ENCODE data around the gene TXNDC17. TPM values are rescaled to one million over a fixed set of nuclear protein-coding genes. Genes with fewer than 3 reads are reported as not detected.
A peak's percentile ranks its signal among the peaks of the same experiment; 100 is the strongest.
"Not testable (repeated sequence)": the region's sequence is repeated elsewhere in the genome, so short reads cannot be mapped to it uniquely, and the experiment has no call there.

The TXNDC17 gene
- total and polyA plus RNA-seq, 4 donors: 28.0 to 149 (median 69.2) TPM

DNA sequence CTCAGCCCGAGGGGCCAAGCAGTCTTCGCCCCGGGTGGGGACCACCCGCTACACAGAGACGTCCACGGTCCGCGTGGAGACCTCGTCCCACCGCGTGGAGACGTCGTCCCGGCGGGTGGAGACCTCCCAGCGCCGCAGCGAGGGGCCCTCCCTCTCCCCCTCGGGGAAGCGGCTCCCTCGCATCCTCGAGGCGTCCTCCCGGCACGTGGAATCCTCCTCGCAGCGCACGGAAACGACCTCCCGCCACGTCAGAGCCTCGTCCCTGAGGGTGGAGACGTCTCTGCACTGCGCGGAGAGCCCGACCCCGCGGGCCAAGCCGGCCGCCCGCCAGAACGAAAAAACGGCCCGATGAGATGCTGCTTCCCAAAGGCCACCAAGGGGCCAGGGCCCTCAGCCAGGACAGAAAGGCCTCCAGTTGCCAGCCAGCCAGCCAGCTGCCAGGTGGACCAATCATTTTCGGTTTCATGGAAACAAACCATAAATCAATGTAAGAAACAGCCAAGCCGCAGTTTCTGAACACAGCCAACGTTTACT, 11.1 kb downstream of the TXNDC17 start:
- Histone ChIP-seq H3K4me3 (ENCODE audit: low read length in 2 of 2) (peak overlapping the region in 1 of 2 donors; percentile 32), H3K9me3 (ENCODE audit: control insufficient read depth, low read length) (peaks cover 9% of the 10 kb centered on the region), H3K27ac (ENCODE audit: low read depth in 1 of 2, low read length in 2 of 2) (peak overlapping the region in 1 of 2 donors; percentile 16), H3K4me1 (ENCODE audit: control insufficient read depth in 1 of 2, insufficient read depth in 2 of 2, low read length in 2 of 2) (no peaks in the 10 kb centered on the region), H3K27me3 (ENCODE audit: control insufficient read depth in 1 of 2, insufficient read depth in 2 of 2, low read length in 1 of 2) (no peaks in the 10 kb centered on the region), H3K36me3 (ENCODE audit: control insufficient read depth in 1 of 2, insufficient read depth in 2 of 2, low read length in 1 of 2) (peaks cover 2 to 3% of the 10 kb centered on the region in 2 donors)
- intact Hi-C loops (cut with DNase I): no loop called here
- ATAC-seq (ENCODE audit: low FRiP score): peak; percentile 86
- DNase-seq: peak; percentile 82 to 87
- 3 to 6% methylated on average over 47 of the region's 47 CpGs for WGBS, 2 donors

- DNase-seq (no peak), ATAC-seq (ENCODE audit: low FRiP score) (no peak)
- H3K27me3 ChIP-seq (ENCODE audit: control insufficient read depth in 1 of 2, insufficient read depth in 2 of 2, low read length in 1 of 2): no peaks in the 10 kb centered on the region
- H3K4me3 ChIP-seq (ENCODE audit: low read length in 2 of 2): no peak overlapping the region
- intact Hi-C loops (cut with DNase I): no loop called here
- no peaks in the 10 kb centered on the region for H3K4me1 ChIP-seq (ENCODE audit: control insufficient read depth in 1 of 2, insufficient read depth in 2 of 2, low read length in 2 of 2)
- H3K9me3 ChIP-seq (ENCODE audit: control insufficient read depth, low read length): peaks cover 9% of the 10 kb centered on the region
- WGBS, 2 donors: 9 to 26% methylated on average over 45 to 46 of the region's 46 CpGs
- no peaks in the 10 kb centered on the region for H3K36me3 ChIP-seq (ENCODE audit: control insufficient read depth in 1 of 2, insufficient read depth in 2 of 2, low read length in 1 of 2)
- H3K27ac ChIP-seq (ENCODE audit: low read depth in 1 of 2, low read length in 2 of 2): no peak overlapping the region
These were observed 14.2 kb downstream of the TXNDC17 start for GRCh38 chr17:6654841-6655731.

- DNase-seq; intact Hi-C loops (cut with DNase I); H3K9me3 ChIP-seq (ENCODE audit: control insufficient read depth, low read length); H3K27me3 ChIP-seq (ENCODE audit: control insufficient read depth in 1 of 2, insufficient read depth in 2 of 2, low read length in 1 of 2); ATAC-seq (ENCODE audit: low FRiP score); H3K4me3 ChIP-seq (ENCODE audit: low read length in 2 of 2); H3K27ac ChIP-seq (ENCODE audit: low read depth in 1 of 2, low read length in 2 of 2); H3K36me3 ChIP-seq (ENCODE audit: control insufficient read depth in 1 of 2, insufficient read depth in 2 of 2, low read length in 1 of 2); H3K4me1 ChIP-seq (ENCODE audit: control insufficient read depth in 1 of 2, insufficient read depth in 2 of 2, low read length in 2 of 2): not testable (repeated sequence)
- 2% methylated on average over 29 to 38 of the region's 41 CpGs for WGBS, 2 donors
These were observed 15.0 kb downstream of the TXNDC17 start for GRCh38 chr17:6655732-6656361.

DNA sequence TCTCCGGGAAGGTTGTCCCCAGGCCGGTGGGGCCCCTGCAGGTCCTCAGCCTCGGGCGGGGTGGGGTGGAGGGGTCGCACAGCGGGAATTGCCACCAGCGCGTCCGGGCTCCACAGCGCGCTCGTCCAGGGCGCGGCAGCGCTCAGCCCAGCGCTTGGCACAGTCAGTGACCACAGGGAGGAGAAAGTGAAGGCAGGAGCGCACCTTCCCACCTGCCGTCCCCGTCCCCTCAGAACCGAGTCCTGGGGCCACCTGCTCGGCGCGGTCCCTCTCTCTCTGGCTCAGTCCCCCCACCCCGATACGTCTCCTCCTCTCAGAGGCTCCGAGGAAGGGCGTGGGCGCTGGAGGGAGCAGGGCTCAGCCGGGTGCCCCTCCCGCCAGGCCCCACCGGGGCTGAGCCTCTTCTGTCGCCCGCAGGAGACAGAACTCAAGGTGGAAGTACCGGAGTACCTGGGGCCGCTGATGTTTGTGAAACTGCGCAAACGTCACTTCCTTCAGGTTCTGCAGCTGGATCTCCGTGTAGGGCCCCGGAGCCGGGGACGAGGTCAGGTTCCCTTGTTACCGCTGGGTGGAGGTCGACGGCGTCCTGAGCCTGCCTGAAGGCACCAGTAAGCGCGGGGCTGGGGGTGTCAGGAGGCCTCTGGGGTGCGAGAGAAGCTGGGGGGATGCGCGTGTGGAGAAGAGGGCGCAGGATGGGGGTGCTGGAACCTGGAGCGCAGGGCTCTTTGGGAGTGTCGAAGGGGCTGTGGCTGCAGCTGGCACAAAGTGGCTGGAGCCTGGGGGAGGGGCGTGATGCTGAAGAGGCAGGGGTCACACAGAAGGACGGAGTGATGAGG, 16.2 kb downstream of the TXNDC17 start:
- H3K4me1 ChIP-seq (ENCODE audit: control insufficient read depth in 1 of 2, insufficient read depth in 2 of 2, low read length in 2 of 2); H3K4me3 ChIP-seq (ENCODE audit: low read length in 2 of 2); H3K36me3 ChIP-seq (ENCODE audit: control insufficient read depth in 1 of 2, insufficient read depth in 2 of 2, low read length in 1 of 2); DNase-seq; intact Hi-C loops (cut with DNase I); H3K27me3 ChIP-seq (ENCODE audit: control insufficient read depth in 1 of 2, insufficient read depth in 2 of 2, low read length in 1 of 2); H3K27ac ChIP-seq (ENCODE audit: low read depth in 1 of 2, low read length in 2 of 2); H3K9me3 ChIP-seq (ENCODE audit: control insufficient read depth, low read length): not testable (repeated sequence)
- ATAC-seq (ENCODE audit: low FRiP score): peak; percentile 6
- WGBS, 2 donors: 6 to 7% methylated on average over 45 to 54 of the region's 55 CpGs

DNA sequence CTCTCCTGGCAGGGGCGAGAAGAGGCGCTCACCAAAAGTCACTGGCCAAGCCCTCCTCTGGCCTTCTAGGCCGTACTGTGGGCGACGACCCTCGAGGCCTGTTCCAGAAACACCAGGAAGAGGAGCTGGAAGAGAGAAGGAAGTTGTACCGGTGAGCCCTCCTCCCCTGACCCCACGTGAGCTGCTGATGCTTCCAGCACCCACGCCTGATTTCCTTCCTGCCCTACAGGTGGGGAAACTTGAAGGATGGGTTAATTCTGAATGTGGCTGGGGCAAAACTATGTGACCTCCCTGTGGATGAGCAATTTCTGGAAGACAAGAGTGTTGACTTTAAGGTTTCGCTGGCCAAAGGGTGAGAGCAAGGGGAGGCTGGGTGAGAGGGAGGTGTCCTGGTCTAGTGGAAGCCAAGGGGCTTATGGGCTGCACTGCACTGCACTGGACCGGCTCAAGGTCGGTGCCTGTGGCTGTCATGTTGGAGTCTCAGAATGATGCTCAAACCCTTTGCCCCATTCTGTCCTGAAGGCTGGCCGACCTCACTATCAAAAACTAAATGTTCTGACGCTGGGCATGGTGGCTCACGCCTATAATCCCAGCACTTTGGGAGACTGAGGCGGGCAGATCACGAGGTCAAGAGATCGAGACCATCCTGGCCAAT, 16.9 kb downstream of the TXNDC17 start:
- Histone ChIP-seq H3K9me3 (ENCODE audit: control insufficient read depth, low read length) (peaks cover 9% of the 10 kb centered on the region), H3K36me3 (ENCODE audit: control insufficient read depth in 1 of 2, insufficient read depth in 2 of 2, low read length in 1 of 2) (no peaks in the 10 kb centered on the region), H3K27me3 (ENCODE audit: control insufficient read depth in 1 of 2, insufficient read depth in 2 of 2, low read length in 1 of 2) (no peaks in the 10 kb centered on the region), H3K4me3 (ENCODE audit: low read length in 2 of 2) (no peak overlapping the region), H3K27ac (ENCODE audit: low read depth in 1 of 2, low read length in 2 of 2) (no peak overlapping the region), H3K4me1 (ENCODE audit: control insufficient read depth in 1 of 2, insufficient read depth in 2 of 2, low read length in 2 of 2) (no peaks in the 10 kb centered on the region)
- no peak for DNase-seq
- no peak for ATAC-seq (ENCODE audit: low FRiP score)
- intact Hi-C loops (cut with DNase I): no loop called here
- WGBS, 2 donors: 82 to 83% methylated on average over 18 of the region's 18 CpGs

DNA sequence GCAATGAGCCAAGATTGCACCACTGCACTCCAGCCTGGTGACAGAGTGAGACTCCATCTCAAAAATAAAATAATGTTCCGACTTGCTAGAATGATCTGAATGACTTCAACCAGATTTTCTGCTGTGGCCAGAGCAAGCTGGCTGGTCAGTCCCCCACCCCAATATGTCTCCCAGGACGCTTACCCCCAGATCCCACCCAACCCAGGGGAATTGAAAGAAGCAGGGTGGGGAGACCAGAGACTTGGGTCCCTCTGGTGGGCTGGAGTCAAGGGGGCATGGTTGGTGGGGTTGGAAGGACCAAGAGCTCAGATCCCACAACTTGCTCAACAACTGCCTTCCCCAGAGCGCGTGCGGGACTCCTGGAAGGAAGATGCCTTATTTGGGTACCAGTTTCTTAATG, 17.6 kb downstream of the TXNDC17 start:
- H3K9me3 ChIP-seq (ENCODE audit: control insufficient read depth, low read length); H3K36me3 ChIP-seq (ENCODE audit: control insufficient read depth in 1 of 2, insufficient read depth in 2 of 2, low read length in 1 of 2); H3K4me1 ChIP-seq (ENCODE audit: control insufficient read depth in 1 of 2, insufficient read depth in 2 of 2, low read length in 2 of 2); intact Hi-C loops (cut with DNase I); ATAC-seq (ENCODE audit: low FRiP score); H3K27ac ChIP-seq (ENCODE audit: low read depth in 1 of 2, low read length in 2 of 2); DNase-seq; H3K27me3 ChIP-seq (ENCODE audit: control insufficient read depth in 1 of 2, insufficient read depth in 2 of 2, low read length in 1 of 2); H3K4me3 ChIP-seq (ENCODE audit: low read length in 2 of 2): not testable (repeated sequence)
- 75 to 88% methylated on average over 2 to 4 of the region's 5 CpGs for WGBS, 2 donors

- H3K27me3 ChIP-seq (ENCODE audit: control insufficient read depth in 1 of 2, insufficient read depth in 2 of 2, low read length in 1 of 2): no peaks in the 10 kb centered on the region
- 76 to 80% methylated on average over 9 of the region's 9 CpGs for WGBS, 2 donors
- ATAC-seq (ENCODE audit: low FRiP score) (no peak), DNase-seq (no peak)
- no peak overlapping the region for H3K4me3 ChIP-seq (ENCODE audit: low read length in 2 of 2)
- H3K9me3 ChIP-seq (ENCODE audit: control insufficient read depth, low read length): no peaks in the 10 kb centered on the region
- intact Hi-C loops (cut with DNase I): loop anchor here (10.0 kb wide), 2 partner anchors 185 to 345 kb away; no protein-coding TSS in a partner anchor
- no peak overlapping the region for H3K27ac ChIP-seq (ENCODE audit: low read depth in 1 of 2, low read length in 2 of 2)
- H3K36me3 ChIP-seq (ENCODE audit: control insufficient read depth in 1 of 2, insufficient read depth in 2 of 2, low read length in 1 of 2): no peaks in the 10 kb centered on the region
- H3K4me1 ChIP-seq (ENCODE audit: control insufficient read depth in 1 of 2, insufficient read depth in 2 of 2, low read length in 2 of 2): no peaks in the 10 kb centered on the region
These were observed 19.2 kb downstream of the TXNDC17 start for GRCh38 chr17:6660101-6660500.
